SK-N-MC (cell line): ENCODE data around the gene CDCA4.

Experiments used
- EZH2 ChIP-seq: fragments of 200-600 bp; sonication (generic); IDR thresholded peaks from one replicate; pipeline ENCODE4 v1.6.1; 2017; ENCODE audit warnings: antibody characterized with exemption
- FOXP2 ChIP-seq: optimal IDR thresholded peaks from 2 replicates; pipeline ENCODE3; 2011; ENCODE audit warnings: mild to moderate bottlenecking, moderate library complexity; ENCODE audit not compliant: insufficient read depth; ENCODE audit errors: extremely low read length, control extremely low read depth
- POLR2AphosphoS5 ChIP-seq: IDR thresholded peaks from 2 replicates; pipeline ENCODE4 v1.6.1; 2012; ENCODE audit warnings: mild to moderate bottlenecking, low read depth, low read length, borderline replicate concordance

- no peak for TF ChIP-seq POLR2AphosphoS5
- no peak for TF ChIP-seq EZH2
- no peak for TF ChIP-seq FOXP2
Measured at GRCh38 chr14:105064721-105065143, 43.8 kb upstream of the CDCA4 start.
